ENCODE data around the gene REC114. TPM values are rescaled to one million over a fixed set of nuclear protein-coding genes. Genes with fewer than 3 reads are reported as not detected.

REC114 gene
- total RNA-seq, 1 donor from 2014 or later = not detected

DNA sequence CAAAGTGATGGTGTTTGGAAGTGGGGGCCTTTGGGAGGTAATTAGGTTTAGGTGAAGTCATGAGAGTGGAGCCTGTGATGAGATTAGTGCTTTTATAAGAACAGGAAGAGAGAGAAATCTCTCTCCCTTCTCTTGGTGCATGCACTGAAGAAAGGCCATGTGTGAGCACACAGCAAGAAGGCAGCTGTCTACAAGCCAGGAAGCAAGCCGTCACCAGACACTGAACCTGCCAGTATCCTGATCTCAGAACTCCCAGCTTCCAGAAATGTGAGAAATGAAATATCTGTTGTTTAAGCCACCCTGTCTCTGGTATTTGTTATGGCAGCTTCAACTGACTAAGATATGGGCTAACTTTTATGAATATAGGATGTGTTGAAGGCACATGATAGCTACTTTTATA, 72.6 kb downstream of the REC114 start:
- Histone ChIP-seq H3K27ac (no peak overlapping the region), H3K4me1 (no peaks in the 10 kb centered on the region), H3K9me3 (no peaks in the 10 kb centered on the region), H3K36me3 (no peaks in the 10 kb centered on the region), H3K4me3 (no peak overlapping the region), H3K27me3 (no peaks in the 10 kb centered on the region)
- DNase-seq (ENCODE audit: extremely low spot score in 2 of 2) = no peak
- TF ChIP-seq, protein P1, sequence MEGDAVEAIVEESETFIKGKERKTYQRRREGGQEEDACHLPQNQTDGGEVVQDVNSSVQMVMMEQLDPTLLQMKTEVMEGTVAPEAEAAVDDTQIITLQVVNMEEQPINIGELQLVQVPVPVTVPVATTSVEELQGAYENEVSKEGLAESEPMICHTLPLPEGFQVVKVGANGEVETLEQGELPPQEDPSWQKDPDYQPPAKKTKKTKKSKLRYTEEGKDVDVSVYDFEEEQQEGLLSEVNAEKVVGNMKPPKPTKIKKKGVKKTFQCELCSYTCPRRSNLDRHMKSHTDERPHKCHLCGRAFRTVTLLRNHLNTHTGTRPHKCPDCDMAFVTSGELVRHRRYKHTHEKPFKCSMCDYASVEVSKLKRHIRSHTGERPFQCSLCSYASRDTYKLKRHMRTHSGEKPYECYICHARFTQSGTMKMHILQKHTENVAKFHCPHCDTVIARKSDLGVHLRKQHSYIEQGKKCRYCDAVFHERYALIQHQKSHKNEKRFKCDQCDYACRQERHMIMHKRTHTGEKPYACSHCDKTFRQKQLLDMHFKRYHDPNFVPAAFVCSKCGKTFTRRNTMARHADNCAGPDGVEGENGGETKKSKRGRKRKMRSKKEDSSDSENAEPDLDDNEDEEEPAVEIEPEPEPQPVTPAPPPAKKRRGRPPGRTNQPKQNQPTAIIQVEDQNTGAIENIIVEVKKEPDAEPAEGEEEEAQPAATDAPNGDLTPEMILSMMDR (IDR thresholded peaks at IDR 0.05) = no peak
- TF ChIP-seq POLR2A (IDR thresholded peaks at IDR 0.05) = no peak
- TF ChIP-seq POLR2AphosphoS5 (IDR thresholded peaks at IDR 0.05; ENCODE audit: insufficient read depth in 1 of 2, low read depth in 1 of 2) = no peak
- intact Hi-C loops (cut with DNase I) = no loop called here

DNA sequence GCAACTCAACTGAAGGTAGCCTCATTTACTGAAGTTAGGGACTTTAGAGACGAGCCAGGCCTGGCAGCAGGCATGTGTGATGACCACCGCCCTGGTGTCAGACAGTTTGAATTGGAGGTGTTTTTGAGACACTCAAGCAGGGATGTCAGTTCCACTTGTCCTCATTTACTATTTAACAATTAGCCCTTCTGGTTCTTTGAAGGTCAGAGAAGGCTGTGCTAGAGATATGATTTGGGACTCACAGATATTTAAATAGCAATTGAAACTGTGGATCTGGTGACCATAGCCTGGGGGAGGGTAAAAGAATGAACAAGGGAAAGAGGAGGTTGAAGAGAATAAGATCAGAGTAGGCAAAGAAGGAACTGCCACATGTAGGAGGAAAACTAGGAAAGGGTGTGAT, 74.6 kb downstream of the REC114 start:
- no peaks in the 10 kb centered on the region for H3K4me1 ChIP-seq
- intact Hi-C loops (cut with DNase I) = no loop called here
- H3K27ac ChIP-seq = no peak overlapping the region
- no peaks in the 10 kb centered on the region for H3K9me3 ChIP-seq
- no peak for DNase-seq (ENCODE audit: extremely low spot score in 2 of 2)
- no peaks in the 10 kb centered on the region for H3K27me3 ChIP-seq
- TF ChIP-seq, protein P1 (IDR thresholded peaks at IDR 0.05) = no peak
- no peak for TF ChIP-seq POLR2A (IDR thresholded peaks at IDR 0.05)
- no peak for TF ChIP-seq POLR2AphosphoS5 (IDR thresholded peaks at IDR 0.05; ENCODE audit: insufficient read depth in 1 of 2, low read depth in 1 of 2)
- no peak overlapping the region for H3K4me3 ChIP-seq
- H3K36me3 ChIP-seq = no peaks in the 10 kb centered on the region

DNA sequence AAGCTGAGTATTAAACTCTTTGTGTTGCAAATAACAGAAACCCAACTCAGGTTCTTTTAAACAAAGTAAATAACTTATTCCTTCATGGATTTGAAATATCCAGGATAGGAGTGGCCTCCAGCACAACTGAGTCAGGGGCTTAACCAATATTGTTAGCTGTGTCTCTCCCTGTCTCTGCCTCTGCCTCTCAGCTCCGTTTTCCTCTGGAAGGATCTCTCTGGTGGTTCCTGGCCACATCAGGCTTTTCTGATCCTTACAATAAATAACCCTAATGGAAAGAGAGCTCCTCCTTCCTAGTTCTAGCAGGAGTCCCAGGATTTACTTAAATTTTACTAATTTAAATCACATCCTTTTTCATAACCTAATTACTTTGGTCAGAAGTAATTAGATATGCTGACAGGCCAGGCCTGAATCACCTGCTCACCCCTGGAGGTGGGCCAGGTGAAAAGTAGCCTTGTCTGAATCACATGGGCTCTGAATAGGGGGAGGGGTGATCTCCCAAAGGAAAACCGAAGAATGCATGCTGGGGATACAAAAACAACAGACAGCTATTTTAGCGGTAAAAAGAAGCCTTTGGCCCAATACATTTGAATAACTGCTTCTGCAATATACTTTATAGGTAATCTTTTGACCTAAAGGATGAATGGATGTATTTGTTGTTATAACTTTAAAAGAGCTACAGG, 75.4 kb downstream of the REC114 start:
- TF ChIP-seq, protein P1 (IDR thresholded peaks at IDR 0.05) = no peak
- TF ChIP-seq POLR2AphosphoS5 (IDR thresholded peaks at IDR 0.05; ENCODE audit: insufficient read depth in 1 of 2, low read depth in 1 of 2) (no peak), POLR2A (IDR thresholded peaks at IDR 0.05) (no peak)
- no peaks in the 10 kb centered on the region for H3K36me3 ChIP-seq
- intact Hi-C loops (cut with DNase I) = no loop called here
- no peak for DNase-seq (ENCODE audit: extremely low spot score in 2 of 2)
- H3K27ac ChIP-seq = no peak overlapping the region
- H3K27me3 ChIP-seq = no peaks in the 10 kb centered on the region
- H3K4me3 ChIP-seq = no peak overlapping the region
- no peaks in the 10 kb centered on the region for H3K4me1 ChIP-seq
- H3K9me3 ChIP-seq = no peaks in the 10 kb centered on the region

DNA sequence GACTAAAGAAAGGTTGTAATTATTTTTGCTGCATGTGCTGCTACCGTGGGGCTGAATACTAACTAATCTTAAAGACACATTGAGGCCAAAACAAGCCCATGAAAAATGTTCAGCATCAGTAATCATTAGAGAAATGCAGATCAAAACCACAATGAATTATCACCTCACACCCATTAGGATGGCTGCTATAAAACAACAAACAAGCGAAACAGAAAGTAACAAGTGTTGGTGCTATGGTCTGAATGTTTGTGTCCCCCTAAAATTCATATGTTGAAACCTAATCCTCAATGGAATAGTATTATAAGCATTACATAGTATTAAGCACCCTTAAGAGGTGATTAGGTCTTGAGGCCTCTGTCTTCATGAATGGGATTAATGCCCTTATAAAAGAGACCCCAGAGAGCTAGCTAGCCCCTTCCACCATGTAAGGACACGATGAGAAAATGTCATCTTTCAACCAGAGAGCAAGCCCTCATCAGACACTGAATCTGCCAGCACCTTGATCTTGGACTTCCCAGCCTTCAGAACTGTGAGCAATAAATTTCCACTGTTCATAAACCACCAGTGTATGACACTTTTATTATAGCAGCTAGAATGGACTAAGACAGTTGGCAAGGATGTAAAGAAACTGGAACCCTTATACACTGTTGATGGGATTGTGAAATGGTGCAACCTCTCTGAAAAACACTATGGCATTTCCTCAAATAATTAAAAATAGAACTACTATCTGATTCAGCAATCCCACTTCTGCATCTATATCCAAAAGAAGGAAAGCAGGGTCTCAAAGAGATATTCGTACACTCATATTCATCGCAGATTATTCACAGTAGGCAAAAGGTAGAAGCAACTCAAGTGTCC, 76.1 kb downstream of the REC114 start:
- TF ChIP-seq POLR2A (IDR thresholded peaks at IDR 0.05) (no peak), POLR2AphosphoS5 (IDR thresholded peaks at IDR 0.05; ENCODE audit: insufficient read depth in 1 of 2, low read depth in 1 of 2) (no peak)
- TF ChIP-seq, protein P1 (IDR thresholded peaks at IDR 0.05) = no peak
- no peak for DNase-seq (ENCODE audit: extremely low spot score in 2 of 2)
- no peaks in the 10 kb centered on the region for H3K27me3 ChIP-seq
- no peaks in the 10 kb centered on the region for H3K9me3 ChIP-seq
- intact Hi-C loops (cut with DNase I) = no loop called here
- H3K27ac ChIP-seq = no peak overlapping the region
- H3K36me3 ChIP-seq = no peaks in the 10 kb centered on the region
- H3K4me3 ChIP-seq = no peak overlapping the region
- no peaks in the 10 kb centered on the region for H3K4me1 ChIP-seq

DNA sequence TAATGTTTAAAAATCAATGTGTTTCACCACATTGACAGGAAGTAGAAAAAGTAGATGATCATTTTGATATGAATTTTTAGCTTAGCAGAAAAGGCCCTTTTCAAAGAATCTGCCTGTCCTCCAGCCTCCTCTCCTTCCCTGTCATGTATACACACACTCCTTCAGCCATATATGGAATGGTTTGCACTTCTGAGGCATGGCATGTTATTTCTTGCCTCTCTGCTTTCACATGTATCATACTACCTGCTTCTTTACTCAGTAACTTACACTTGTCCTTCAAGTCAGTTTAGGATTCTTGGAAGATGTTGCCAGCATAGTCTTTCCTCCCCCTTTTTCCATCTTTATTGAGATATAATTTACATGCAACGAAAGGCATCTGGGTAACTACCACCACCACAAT, 79.0 kb downstream of the REC114 start:
- no peaks in the 10 kb centered on the region for H3K9me3 ChIP-seq
- intact Hi-C loops (cut with DNase I) = no loop called here
- H3K27me3 ChIP-seq = no peaks in the 10 kb centered on the region
- no peak overlapping the region for H3K27ac ChIP-seq
- no peaks in the 10 kb centered on the region for H3K36me3 ChIP-seq
- DNase-seq (ENCODE audit: extremely low spot score in 2 of 2) = no peak
- no peak overlapping the region for H3K4me3 ChIP-seq
- H3K4me1 ChIP-seq = no peaks in the 10 kb centered on the region
- TF ChIP-seq, protein P1 (IDR thresholded peaks at IDR 0.05) = no peak
- TF ChIP-seq POLR2A (IDR thresholded peaks at IDR 0.05) (no peak), POLR2AphosphoS5 (IDR thresholded peaks at IDR 0.05; ENCODE audit: insufficient read depth in 1 of 2, low read depth in 1 of 2) (no peak)
